GM19239 (cell line): ENCODE results near the gene MDFI.

ENCODE experiments used
- DNase-seq: peaks from one replicate; pipeline ENCODE4 v3.0.0; 2011; ENCODE audit warnings: low spot score; ENCODE audit not compliant: insufficient read length
- FAIRE-seq: peaks from 2 replicates; lab custom pipeline; 2011; peaks lifted over from hg19 to GRCh38; lab: Jason Lieb, UNC

The MDFI gene

DNA sequence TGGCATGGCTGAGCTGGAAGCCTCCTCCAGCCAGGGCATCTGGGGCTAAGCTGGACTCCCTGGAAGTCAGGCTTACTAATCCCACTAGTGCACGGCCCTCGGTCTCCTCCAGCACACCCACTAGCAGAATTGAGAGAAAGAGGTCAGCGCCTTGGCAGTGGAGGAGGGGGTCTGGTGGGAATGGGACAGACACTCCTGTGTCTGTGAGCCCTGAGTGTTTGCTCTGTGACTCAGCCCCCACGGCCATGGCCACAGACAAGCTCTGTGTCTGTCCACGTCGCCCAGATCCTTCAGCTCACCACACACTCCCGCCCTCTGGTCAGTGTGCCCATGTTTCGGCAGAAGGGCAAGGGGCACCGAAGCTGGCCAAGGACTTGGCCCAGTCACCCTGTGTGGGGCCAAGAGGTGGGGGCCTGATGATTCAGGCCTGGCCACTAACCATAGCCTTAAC, 8.8 kb downstream of the MDFI start:
- FAIRE-seq (no peak), DNase-seq (no peak)

DNA sequence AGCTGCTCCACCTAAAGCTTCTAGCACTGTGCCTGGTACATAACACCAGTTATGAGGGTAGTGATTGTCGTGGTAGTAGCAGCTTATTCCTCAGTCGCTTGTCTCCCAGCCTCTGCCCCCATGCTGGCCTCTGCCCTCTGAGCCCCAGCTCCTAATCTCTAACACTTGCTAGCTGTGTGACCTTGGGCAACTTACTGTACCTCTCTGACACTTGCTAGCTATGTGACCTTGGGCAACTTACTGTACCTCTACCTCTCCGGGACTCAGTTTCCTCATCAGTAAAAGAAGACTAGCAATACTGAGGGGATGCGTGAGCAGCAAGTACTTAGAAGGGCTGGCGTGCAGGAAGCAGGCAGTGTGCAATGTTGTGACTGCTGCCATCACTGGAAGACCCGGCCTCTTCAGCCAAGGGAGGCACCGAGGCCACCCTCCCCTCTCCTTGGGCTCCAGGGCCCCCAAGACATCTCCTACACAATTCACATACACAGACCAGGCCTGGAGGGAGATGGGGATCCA, 9.9 kb downstream of the MDFI start:
- FAIRE-seq = no peak
- no peak for DNase-seq

DNA sequence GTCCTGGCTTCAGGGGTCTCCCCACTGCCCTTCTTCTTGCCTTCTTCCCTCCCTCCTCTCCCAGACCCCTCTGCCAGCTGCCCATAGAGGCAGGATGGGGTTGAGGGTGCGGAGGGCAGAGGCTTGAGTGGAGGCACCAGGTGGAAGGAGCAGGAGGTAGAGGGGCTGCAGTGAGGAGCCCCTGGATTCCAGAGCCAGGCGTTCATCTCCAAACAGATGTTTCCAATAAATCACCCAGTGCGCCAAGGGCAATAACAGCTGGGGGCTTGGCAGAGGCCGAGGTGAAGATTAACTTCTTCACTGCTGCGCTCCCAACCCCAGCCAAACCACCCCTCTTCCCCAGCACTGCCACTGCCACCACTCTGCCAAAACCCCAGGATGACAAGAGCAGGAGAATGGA, 10.7 kb downstream of the MDFI start:
- FAIRE-seq = no peak
- no peak for DNase-seq

DNA sequence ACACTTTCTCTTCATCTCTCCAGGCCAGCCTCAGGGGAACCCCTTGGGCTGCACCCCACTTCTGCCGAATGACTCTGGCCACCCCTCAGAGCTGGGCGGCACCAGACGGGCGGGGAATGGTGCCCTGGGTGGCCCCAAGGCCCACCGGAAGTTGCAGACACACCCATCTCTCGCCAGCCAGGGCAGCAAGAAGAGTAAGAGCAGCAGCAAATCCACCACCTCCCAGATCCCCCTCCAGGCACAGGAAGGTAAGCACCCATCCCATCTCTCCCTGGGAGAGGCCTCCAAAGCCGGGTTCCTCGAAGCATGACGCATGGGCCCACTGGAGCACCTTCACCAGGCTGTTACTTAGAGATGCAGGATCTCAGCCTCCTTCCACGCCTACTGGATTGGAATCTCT, 11.3 kb downstream of the MDFI start:
- no peak for FAIRE-seq

DNA sequence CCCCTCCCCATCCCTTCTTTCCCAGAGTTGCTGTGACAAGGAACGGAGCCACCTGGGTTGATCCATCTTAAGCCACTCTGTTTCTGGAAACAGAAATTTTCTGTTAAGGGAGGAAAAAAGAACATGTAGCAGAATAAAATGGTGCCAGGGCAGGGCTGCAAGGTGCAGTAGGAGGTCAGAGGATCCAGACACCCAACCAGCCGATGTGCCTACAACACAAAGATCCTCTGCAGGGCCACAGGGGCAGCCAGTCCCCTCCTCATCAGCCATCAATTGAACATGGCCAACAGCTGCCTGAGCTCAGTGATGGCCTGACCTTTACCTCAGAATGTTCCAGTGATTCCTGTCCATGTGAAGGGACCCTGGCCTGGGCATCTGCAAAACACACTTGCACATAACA, 11.9 kb downstream of the MDFI start:
- DNase-seq = no peak
- FAIRE-seq = no peak

More for the DNA sequence above, 11.3 kb downstream of the MDFI start:
- DNase-seq = no peak

- no peak for FAIRE-seq
- no peak for DNase-seq
These were observed 13.1 kb downstream of the MDFI start for GRCh38 chr6:41651246-41651961.

DNA sequence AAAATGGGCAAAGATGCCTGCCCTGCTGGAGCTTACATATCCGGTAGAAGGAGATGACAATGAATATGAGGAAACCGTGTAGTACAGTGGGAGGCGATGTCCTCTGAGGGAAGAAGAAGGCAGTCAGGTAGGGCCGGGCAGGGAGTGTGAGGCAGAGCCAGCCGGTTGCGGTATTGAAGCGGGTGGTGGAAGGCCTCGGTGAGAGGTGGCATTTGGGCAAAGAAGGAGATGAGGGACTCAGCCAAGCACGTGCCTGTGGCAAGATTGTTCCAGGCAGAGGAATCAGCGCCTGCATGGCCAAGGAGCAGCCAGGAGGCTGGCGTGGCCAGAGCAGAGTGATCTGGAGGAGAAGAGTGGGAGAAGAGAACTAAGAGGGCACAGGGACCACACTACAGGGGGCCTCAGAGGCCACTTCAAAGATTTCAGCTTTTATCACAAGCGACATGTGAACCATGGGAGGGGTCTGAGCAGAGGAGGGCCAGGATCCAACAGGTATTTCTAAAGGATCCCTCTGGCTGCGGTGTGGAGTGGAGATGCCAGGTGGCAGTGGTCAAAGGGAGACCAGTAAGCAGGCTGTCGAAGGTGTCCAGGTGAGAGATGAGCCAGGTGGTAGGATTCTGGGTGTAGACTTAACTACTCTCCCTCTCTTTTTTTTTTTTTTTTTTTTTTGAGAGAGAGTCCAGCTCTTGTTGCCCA, 13.8 kb downstream of the MDFI start:
- FAIRE-seq (no peak), DNase-seq (no peak)

DNA sequence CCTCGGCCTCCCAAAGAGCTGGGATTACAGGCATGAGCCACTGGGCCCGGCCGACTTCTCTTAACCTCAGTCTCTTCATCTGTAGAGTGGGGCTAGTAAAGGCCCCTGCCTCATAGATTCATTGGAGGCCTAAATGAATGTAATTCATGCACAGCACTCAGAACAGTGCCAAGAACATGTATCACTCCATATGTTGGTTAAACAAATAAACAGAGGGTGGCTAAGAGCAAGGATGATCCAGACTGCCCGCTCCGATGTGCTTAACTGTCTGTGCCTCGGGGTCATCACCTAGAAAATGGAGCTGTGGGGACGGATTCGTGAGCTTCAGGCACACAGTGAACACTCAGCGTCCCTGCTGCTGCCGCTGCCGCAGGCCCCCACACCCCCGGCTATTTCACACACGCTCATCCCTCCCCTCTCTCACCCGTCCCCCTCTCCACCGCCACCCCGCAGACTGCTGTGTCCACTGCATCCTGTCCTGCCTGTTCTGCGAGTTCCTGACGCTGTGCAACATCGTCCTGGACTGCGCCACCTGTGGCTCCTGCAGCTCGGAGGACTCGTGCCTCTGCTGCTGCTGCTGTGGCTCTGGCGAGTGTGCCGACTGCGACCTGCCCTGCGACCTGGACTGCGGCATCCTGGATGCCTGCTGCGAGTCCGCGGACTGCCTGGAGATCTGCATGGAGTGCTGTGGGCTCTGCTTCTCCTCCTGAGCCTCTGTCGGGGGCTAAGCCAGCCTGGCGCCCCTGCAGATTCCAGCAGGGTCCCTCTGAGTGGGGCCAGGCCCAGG, 14.8 kb downstream of the MDFI start:
- no peak for FAIRE-seq
- DNase-seq = no peak

- DNase-seq (no peak), FAIRE-seq (no peak)
These were observed 15.4 kb downstream of the MDFI start for GRCh38 chr6:41653691-41654090.

DNA sequence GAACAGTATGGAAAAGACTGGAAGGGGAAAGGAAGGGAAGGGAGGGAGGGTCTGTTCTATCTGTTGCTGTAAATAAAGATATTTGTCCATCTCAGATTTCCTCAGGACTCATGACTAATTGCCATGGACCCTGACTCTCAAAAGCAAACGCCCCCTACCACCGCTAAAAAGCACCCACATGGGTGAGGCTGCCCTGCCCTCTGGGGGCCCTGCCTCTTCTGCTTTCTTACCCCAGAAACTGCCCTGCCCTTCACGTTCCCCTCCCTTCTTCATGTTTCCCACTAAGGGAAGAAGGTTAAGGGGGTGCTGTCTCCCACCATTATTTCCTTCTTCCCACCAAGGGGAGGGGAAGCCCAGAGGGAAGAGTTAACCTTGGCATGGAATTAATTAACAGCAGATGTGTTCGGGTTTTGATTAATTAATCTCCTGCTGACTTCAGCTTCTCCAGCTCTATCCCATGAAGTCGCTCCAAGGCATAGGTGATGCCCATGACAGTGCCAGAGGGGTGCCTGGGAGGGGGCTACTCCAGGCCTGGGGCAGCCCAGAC, 16.0 kb downstream of the MDFI start:
- no peak for DNase-seq
- FAIRE-seq = no peak

DNA sequence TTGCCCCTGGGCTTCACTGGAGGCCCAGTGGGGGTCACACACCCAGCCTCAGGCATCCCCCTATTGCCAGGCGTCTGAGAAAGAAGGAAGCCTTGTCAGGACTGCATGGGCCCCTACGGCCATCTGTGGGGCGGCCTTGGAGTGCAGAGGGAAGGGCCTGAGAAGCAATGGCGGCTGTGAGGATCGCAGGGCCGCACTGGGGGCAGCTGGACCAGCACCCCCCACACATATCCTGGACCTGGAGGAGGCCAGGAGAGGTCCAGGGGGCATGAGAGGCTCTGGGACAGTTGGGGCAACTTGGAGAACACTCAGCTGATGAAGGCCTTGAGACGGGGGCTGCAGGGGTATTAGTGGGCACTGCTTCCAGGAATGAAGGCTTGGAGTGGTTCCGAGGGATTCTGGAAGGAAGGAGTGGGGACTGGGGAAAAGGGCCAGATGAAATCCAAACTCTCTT, 16.5 kb downstream of the MDFI start:
- no peak for FAIRE-seq
- DNase-seq = no peak

GRCh38 chr6:41655176-41655575, 16.9 kb downstream of the MDFI start:
- no peak for DNase-seq
- FAIRE-seq = no peak

- FAIRE-seq = no peak
- DNase-seq = no peak
These were observed 17.4 kb downstream of the MDFI start for GRCh38 chr6:41655646-41656001.

DNA sequence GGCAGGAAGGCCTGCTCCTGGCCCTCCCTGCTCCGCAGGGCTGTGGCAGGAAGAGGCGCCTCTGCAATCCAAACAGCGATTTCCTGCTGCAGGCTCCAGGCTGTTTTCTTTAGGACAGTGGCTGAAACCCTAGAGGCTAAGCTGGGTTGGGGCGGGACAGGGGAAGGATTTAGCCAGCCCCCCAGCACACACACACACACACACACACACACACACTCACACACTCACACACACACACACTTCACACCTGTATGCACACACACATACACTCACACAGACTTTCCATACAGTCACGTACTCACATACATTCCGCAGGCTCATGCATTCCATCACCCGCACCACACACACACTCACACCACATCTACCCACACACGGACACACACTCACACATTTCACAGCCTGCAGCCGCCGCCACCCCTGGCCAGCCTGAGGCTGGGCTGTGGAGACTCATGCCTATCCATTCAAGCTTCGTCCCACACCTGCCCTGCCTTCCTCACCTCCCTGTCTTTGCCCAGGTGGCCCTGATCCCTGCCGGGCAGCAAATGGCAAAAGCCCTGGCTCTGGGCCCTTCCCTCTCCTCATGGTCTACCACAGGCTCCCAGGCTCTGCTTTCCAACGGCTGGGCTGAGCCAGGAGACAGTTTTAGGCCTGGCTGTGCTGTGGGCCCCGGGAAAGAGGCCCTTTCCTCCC, 17.9 kb downstream of the MDFI start:
- FAIRE-seq (no peak), DNase-seq (no peak)

GRCh38 chr6:41657131-41658094, 19.1 kb downstream of the MDFI start:
- FAIRE-seq = no peak

GRCh38 chr6:41658636-41659035, 20.4 kb downstream of the MDFI start:
- FAIRE-seq (no peak), DNase-seq (no peak)

More at GRCh38 chr6:41657131-41658094, 19.1 kb downstream of the MDFI start:
- DNase-seq = no peak

GRCh38 chr6:41659935-41660334, 21.7 kb downstream of the MDFI start:
- no peak for FAIRE-seq
- no peak for DNase-seq

- DNase-seq (no peak), FAIRE-seq (no peak)
These were observed 25.3 kb downstream of the MDFI start for GRCh38 chr6:41663568-41663967.

DNA sequence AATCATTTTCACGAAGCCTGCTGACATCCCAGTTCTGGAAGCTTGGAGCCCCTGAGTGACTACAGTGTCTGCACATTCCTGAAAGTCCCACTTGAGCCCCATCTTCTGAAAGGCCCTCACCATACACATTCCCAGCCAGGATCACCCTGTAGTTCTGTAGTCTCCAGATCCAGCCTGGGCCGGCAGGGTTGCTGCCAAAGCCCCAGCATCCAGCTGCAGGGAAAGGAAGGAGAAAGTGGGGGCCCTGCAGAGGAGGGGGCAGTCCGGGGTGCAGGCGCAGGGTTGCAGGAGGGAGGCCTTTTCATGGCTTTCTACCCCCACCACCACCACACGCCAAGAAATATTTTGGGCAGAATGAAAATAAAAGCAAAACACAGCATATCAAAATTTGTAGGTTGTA, 26.0 kb downstream of the MDFI start:
- FAIRE-seq (no peak), DNase-seq (no peak)
